Measurements from ENCODE around the gene FCGR3B.
"Not testable (repeated sequence)": the region's sequence is repeated elsewhere in the genome, so short reads cannot be mapped to it uniquely, and the experiment has no call there.

DNA sequence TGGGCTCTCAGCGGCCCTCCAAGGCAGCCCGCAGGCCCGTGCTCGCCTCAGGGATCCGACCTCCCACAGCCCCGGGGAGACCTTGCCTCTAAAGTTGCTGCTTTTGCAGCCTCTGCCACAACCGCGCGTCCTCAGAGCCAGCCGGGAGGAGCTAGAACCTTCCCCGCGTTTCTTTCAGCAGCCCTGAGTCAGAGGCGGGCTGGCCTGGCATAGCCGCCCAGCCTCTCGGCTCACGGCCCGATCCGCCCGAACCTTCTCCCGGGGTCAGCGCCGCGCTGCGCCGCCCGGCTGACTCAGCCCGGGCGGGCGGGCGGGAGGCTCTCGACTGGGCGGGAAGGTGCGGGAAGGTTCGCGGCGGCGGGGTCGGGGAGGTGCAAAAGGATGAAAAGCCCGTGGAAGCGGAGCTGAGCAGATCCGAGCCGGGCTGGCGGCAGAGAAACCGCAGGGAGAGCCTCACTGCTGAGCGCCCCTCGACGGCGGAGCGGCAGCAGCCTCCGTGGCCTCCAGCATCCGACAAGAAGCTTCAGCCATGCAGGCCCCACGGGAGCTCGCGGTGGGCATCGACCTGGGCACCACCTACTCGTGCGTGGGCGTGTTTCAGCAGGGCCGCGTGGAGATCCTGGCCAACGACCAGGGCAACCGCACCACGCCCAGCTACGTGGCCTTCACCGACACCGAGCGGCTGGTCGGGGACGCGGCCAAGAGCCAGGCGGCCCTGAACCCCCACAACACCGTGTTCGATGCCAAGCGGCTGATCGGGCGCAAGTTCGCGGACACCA is 25.0 kb downstream of the FCGR3B start:
- not testable (repeated sequence) for TF ChIP-seq ZNF776 (tag by site-specific recombination; IDR thresholded peaks at IDR 0.05; ENCODE audit: borderline replicate concordance); ZBTB21 (tag by site-specific recombination; IDR thresholded peaks at IDR 0.05); ZBTB17 (tag by site-specific recombination; IDR thresholded peaks at IDR 0.05); ZNF10 (tag by site-specific recombination; IDR thresholded peaks at IDR 0.05); TCF7L2 (IDR thresholded peaks at IDR 0.05; ENCODE audit: borderline replicate concordance, low read depth, low read length)
